H1 (cell line): ENCODE results near the gene CHD9. TPM values are rescaled to one million over a fixed set of nuclear protein-coding genes. Genes with fewer than 3 reads are reported as not detected.

Source experiments
- KDM4A ChIP-seq: IDR thresholded peaks from one replicate; pipeline ENCODE4 v1.7.1; 2012; ENCODE audit warnings: low read depth, mild to moderate bottlenecking, moderate library complexity, low read length, inconsistent platforms; ENCODE audit not compliant: severe bottlenecking
- RBBP5 ChIP-seq: IDR thresholded peaks from 2 replicates; pipeline ENCODE4 v1.7.1; 2012; ENCODE audit warnings: low read depth, mild to moderate bottlenecking, inconsistent platforms, low read length, moderate library complexity, borderline replicate concordance
- polyA plus RNA-seq, 7 experiments: library from polyadenylated mRNA; depleted of rRNA in 3 of 7; stranded (reverse) in 5 of 7; unstranded in 2 of 7; fragments of >200 nt in 5 of 7; fragments of 200-250 nt in 2 of 7; gene quantifications; 1 replicate in 5 of 7; 2 replicates in 1 of 7; 4 replicates in 1 of 7; pipeline versions ENCODE4 v1.2.1 to v1.2.3, GENCODE V29; 2011 to 2013; ENCODE audit warnings: missing spikeins in 2 of 7, mixed read lengths in 2 of 7
- total RNA-seq: library from RNA; stranded (reverse); fragmentation: NEBNext Ultra II Directional; extraction: Animal tissue kit (Norgen Biotek cat#: 25700); gene quantifications from 2 replicates; pipeline ENCODE4 v1.2.1, GENCODE V29; 2021

The CHD9 gene
- total and polyA plus RNA-seq, 2 of the 8 experiments (the other 6 are each of a cell fraction or from before 2014, with no cell fraction given) = 9.9 to 32.4 TPM

- no peak for TF ChIP-seq KDM4A
- no peak for TF ChIP-seq RBBP5
Measured at GRCh38 chr16:53040788-53041187, 14.0 kb upstream of the CHD9 start (continued).
